HG03439 (cell line): Measurements from ENCODE around the gene DYRK4.
A peak's percentile ranks its signal among the peaks of the same experiment; 100 is the strongest.
"Not testable (repeated sequence)": the region's sequence is repeated elsewhere in the genome, so short reads cannot be mapped to it uniquely, and the experiment has no call there.

Source experiments
- ATAC-seq: cut with Tn5 transposase; IDR thresholded peaks from one replicate; pipeline ENCODE4 v1.9.1; 2021; ENCODE audit warnings: mild to moderate bottlenecking, moderate library complexity; ENCODE audit not compliant: unreplicated experiment

DYRK4 gene, protein sequence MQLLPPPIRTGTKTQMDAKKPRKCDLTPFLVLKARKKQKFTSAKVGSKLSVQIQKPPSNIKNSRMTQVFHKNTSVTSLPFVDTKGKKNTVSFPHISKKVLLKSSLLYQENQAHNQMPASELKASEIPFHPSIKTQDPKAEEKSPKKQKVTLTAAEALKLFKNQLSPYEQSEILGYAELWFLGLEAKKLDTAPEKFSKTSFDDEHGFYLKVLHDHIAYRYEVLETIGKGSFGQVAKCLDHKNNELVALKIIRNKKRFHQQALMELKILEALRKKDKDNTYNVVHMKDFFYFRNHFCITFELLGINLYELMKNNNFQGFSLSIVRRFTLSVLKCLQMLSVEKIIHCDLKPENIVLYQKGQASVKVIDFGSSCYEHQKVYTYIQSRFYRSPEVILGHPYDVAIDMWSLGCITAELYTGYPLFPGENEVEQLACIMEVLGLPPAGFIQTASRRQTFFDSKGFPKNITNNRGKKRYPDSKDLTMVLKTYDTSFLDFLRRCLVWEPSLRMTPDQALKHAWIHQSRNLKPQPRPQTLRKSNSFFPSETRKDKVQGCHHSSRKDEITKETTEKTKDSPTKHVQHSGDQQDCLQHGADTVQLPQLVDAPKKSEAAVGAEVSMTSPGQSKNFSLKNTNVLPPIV

DNA sequence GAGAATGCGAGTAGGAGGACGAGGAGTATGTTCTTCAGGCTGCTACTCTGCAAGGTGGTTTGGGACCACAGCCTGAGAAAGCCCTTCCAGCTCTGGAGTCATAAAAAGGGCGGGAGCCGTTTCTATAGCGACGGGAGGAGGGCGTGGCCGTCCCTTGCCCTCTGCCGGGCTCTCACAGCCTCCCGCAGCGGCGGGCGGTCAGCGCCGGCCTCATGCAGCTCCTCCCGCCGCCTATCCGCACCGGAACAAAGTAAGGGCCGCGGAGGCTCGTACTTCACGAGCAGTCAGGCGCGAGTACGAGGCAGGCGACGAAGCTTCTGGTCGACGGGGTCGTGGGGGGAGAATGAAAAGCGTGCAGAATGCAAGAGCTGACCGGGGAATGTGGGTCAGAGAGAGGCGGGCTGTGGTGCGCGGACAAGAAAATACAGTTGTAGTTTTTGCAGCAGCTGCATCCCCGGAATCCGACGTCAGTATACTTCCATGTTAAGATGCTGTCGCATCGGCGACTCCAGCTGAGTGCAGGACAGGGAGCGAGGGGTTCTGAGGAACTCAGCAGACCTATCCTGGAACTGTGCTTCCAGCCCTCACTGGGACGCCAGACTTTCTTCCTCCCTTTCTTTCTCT, at the start of gene DYRK4:
Gene DYRK4 (plus strand): TSS at position 175 of the 624 bp plus-strand sequence. CDS start 38 bp downstream, at position 213.
- no peak for ATAC-seq

DNA sequence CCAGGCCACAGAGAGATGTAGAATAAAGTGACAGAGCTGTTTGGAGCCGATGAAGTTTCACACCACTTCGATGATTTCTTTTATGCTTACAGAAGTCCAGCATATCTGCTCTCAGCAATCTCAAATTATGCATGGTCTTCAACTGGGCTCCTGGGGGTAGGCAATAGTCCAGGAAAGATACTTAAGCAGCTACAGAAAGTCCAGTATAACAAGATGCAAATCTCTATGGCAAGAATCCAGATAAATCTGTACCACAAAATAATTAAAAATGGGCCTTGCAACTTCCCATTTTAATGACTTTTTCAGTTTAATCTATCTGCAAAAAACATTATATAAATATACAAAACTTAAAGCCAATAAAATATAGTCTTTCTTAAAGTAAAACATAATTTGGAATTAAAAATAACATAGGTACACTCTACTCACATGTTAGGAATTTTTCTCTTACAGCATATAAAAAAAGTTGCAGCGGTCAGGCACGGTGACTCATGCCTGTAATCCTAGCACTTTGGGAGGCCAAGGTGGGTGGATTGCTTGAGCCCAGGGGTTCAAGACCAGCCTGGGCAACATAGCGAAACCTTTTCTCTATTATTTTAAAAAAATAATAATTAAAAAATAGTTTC, 43.8 kb upstream of the DYRK4 start:
- ATAC-seq = no peak

DNA sequence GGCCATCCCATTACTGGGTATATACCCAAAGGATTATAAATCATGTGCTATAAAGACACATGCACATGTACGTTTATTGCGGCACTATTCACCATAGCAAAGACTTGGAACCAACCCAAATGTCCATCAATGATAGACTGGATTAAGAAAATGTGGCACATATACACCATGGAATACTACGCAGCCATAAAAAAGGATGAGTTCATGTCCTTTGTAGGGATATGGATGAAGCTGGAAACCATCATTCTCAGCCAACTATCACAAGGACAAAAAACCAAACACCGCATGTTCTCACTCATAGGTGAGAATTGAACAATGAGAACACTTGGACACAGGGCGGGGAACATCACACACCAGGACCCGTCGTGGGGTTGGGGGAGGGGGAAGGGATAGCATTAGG, 38.6 kb upstream of the DYRK4 start:
- ATAC-seq = not testable (repeated sequence)

DNA sequence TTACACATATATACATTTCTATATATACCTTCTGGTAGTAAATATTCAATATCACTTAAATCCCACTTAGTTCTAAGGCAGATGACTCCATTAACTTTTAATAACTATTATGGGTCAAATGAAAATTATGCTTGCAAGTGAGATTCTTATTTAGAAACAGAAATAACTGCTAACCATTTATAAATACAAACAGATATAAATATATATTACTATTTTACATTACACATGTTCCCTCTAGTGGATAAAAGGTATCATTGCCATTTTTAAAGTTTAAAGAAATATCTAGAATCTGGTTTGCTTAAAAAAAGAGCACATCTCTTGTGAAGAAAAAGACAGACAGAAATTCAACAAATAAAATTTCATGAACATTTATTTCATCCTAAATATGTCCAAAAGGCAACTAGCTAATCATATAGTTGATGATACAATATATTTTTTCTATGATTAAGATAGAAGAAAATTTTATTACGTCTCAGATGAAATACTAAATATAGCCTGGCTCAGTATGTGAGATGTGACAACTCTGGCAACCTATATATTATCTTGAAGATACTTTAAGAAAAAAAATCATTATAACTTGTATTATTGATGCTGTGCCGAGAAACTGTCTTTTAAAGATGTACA, 35.0 kb upstream of the DYRK4 start:
- ATAC-seq = no peak

DNA sequence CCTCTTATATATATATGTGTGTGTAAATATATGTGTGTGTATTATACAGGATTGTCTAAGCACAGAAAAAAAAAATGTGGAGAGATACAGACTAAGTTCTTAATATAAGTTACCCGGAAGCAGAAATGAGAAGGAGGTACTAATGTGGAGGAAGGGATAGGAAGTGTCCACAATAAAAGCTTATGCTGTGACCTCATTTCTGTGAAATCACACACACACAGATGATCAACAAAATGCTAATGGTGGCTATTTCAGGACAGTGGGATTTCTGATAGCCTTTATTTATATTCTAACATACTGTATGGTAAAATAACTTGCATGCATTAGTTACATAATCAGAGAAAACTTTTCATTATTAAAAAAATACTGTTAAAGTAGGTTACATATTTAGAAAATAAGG, 31.8 kb upstream of the DYRK4 start:
- no peak for ATAC-seq

DNA sequence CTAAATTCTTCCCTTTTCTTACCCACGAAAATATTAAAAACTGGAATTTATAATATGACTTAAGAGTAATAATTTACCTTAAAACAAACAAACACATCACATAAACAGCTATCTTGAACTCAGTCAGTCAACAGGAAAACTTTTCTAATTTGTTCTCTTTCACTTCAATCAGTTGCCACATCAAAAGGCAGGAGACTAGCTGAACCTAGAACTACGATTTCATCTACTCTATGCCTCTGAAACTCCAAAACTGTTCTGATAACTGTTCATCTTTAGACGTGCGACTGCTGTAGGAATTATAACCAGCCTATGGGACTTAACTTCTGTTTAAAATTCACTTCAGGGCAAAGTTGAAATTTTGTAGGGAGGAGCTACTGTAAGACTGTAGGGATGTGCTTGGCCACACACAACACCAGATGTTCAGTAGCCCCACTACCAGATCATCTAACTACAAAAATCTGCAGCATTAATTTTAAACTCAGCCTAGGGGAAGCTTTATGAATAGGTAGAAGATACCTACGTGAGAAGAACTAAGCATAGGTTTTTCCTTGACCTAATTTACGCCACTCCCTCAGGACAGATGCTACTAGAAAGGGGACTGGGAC, 30.9 kb upstream of the DYRK4 start:
- ATAC-seq = no peak

DNA sequence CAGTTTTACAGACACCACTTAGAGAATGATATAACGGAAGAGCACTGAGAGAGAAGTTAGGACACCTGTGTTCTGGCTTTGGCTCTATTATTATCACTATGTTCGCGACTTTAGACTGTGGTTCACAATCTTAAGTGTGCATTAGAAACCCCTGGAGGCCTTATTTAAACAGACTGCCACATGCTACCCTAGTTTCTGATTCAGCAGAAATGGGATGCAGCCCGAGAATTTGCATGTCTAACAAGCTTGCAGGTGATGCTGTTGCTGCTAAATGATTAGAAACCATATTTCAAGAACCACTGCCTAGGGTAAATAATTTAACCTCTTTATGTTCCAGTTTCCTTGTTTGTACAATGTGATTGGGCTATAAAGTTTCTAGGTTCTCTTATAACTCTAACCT, 26.9 kb upstream of the DYRK4 start:
- peak; percentile 28 for ATAC-seq

DNA sequence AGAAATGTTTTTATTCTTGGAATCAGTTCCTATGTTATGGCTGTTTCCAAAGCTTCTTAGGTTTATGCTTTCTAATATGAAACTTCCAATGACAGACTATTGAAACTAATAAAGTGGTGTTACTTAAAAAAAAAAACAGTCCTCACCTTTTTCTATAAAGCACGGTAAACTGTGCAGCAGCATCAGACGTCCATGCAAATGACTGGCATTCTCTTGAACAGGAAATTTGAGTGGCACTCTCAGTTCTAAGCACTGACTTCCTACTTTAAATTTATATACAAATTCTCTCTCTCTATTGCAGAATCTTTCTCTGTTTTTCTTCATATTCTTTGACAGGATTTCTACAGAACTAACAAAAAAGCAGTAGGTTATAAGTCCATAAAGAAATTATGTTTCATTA, 26.1 kb upstream of the DYRK4 start:
- no peak for ATAC-seq

DNA sequence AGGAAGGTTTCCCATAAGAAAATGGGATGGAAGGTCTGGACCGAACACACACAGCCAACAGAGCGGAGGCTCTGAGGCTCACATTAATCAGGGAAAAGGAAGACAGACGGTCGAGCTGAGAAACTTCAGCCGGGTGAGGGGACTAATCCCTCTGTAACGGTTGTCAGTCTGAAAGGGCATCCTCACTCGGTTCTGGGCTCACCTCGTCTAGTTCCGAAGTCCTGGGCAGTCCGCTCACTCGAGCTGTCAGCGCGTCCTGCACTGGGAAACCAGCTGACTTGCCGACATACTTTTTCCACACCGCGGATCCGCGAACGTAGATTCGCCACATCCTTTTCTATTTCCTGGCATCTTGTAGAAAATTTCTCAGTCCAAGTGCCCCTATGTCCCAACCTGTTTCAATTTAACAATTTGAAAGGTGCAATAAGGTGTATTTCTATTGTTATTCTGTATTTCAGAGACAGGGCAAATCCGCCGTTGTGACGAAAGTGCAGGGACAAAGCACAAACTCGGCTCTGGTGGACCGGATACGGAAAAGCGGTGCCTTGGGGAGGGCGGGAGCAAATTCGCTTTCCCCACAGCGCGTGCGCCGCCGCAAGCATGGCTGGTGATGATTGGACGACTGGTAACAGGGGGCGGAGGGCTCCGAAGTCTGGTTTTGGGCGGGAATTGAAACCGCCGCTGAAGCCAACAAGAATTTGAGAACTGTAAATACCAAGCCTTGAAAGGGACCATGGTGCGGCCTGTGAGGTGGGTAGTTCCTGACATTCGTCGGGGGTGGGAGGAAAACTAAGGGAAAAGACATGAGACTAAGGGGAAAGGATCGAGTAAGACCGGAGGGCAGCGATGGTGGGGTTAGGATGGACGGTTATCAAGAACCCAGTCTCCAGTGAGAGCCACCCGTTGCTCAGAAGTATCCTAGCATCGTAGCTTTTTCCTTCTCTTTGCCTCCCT, 23.5 kb upstream of the DYRK4 start, which contains the start of gene RAD51AP1:
Gene RAD51AP1 (plus strand): TSS at position 684 of the 954 bp plus-strand sequence. CDS start 50 bp downstream, at position 734.
- ATAC-seq = peak; percentile 81

DNA sequence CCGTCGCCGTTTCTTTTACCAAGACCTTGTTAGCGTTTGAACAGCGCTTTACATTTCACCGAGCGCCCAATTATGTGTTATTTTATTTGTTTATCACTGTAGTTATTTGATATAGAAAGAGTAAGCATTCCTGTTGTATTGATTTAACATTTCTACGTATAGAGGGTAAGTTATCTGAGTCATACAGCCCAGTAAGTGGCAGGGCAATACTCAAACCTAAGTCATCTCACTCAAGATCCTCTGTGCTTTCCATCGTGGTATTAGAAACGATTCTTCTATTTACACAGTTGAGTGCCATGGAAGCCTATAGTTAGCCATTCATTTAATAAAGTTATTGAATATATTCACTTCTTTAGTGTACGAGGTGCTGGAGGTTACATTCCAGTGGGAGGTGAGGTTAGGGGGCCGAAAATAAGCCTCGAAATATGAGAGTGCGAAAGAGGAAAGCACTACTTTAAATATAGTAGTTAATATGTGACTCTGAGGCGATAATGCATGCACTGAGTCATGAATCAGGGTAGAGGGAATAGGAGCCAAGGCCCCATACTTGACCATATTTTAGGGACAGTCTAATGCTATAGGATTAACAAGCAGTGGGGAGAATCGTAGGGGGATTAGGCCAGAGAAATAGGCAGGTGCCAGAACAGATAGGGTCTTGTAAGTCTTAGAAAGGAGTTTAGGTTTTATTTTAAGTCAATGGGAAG, 22.7 kb upstream of the DYRK4 start:
- ATAC-seq = no peak

DNA sequence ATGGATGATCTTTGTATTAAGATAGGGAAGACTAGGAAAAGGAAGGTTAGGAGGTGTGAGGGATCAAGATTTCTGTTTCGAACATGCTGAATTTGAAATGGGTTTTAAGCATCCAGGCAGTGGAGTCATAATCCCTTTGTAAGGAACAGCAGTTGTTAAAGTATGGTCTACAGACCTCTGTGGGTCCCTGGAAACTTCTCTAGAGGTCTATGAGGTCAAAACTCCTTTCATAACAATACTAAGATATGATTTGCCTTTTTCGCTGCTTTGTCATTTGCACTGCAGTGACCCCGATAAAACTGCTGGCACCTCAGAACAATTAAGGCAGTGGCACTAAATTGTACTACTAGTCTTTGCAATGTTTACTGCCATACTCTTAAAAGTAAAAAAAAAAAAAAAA, 21.8 kb upstream of the DYRK4 start:
- ATAC-seq = no peak

DNA sequence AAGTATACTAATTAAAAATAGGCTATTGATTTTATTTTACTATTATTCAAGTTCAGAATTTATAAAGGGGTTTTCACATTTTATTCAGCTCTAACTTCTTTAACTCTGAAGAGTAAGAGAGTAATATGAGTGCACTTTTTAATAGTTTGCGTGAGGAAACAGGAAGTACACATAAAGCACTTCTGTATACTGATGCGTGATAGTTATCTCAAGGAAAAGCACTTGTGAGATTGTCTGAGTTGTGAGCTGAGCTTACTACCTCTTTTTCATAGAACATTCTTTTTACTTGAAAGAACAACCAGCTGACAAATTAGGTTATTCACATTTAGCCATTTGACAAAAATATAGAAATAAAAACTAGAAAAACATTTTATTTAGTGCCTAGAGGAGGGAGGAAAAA, 21.4 kb upstream of the DYRK4 start:
- no peak for ATAC-seq

DNA sequence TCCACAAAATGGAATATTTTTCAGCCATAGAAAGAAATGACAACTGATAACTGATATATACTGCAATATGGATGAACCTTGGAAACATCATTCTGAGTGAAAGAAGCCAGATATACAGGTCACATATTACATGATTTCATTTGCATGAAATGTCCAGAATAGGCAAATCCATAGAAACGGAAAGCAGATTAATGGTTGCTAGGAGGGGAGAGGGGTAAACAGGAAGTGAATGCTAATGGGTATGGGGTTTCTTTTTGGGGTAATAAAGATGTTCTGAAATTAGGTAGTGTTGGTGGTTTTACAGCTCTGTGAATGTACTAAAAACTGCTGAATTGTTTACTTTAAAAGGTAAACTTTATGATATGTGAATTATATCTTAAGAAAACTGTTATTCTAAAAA, 16.8 kb upstream of the DYRK4 start:
- ATAC-seq = no peak

DNA sequence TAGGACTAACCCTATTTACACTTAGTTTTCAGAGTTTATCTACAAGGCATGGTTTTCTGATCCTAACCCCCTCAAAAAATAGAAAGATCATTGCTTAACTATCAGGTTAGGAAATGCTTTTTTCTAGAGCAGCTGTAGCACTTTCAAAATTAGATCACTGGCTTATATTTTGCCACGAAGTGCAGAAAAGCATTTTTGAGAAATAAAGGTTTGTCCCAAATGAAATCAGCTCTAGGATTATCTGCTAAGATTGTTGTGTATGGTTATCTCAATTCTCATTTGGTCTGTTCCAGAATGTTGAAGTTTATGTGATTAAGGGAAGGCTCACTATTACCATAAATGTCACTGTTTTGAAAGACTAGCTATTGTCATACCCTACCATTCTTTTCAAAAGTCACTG, 9.8 kb upstream of the DYRK4 start:
- no peak for ATAC-seq

DNA sequence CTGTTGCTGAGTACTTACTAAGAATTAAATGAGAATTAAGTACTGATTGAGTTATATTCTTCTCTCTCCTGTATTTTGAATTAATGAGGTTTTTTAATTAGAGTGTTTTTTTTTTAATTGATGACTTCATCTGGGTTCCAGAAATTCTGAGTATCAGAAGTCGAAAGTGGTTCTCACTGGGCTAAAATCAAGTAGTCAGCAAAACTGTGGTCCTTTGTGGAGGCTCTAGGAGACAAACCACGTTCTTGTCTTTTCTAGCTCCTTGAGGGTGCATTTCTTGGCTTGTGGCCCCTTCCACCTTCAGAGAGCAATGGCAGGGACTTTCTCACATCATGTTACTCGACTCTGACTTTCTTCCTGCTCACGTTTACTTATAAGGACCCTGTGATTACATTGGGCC, 8.1 kb upstream of the DYRK4 start:
- no peak for ATAC-seq

DNA sequence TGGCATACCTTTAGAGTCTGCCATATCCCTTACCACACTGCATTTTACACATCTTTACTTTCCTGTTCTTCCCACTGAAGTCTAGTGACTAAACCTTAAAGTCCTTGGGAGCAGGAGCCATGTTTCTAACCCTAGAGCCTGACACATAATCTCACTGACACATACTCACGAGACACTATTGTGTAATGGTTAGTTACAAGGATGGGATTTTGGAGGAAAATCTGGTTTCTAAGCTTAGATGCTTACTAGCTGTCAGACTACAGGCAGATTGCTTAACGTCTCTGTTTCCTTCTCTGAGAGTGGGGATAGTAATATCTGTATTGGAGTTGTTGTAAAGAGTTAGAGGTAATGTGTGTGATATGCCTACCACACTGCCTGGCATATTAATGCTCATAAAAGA, 6.2 kb upstream of the DYRK4 start:
- ATAC-seq = no peak

DNA sequence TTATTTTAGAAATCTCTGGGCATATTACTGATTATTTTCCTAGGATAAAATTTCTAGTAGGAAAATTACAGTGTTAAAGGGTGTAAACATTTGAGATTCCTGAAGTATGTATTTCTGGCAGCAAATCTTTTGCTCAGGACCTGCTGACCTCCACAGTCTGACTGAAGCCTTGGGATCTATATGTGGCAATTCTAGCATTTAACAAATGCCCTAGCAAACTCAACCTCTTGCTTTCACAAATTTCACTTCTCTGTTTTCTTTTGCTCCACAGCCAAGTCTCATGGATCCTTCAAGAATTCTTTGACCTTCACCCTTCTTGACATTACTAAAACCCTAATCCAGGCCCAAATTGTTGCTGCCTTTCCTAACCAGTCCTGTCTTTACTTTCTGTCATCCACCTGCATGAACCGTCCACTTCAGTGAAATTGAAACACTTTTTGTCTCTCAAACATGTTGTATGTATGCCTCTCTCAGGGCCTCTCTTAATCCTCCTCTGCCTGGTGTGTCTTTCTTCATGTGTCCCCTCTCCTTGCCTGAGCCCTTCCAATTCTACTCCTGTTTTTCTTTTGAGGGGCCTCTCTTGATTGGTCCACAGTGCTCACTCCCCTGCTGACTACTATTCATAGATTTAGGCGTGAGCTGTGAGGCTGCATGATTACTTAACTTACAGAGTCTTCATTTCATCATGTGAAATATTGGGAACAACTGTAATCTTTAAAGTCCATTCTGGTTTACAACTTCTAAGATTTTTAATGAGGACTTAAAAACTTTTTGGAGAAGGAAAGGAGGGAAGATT, 5.1 kb upstream of the DYRK4 start:
- no peak for ATAC-seq

DNA sequence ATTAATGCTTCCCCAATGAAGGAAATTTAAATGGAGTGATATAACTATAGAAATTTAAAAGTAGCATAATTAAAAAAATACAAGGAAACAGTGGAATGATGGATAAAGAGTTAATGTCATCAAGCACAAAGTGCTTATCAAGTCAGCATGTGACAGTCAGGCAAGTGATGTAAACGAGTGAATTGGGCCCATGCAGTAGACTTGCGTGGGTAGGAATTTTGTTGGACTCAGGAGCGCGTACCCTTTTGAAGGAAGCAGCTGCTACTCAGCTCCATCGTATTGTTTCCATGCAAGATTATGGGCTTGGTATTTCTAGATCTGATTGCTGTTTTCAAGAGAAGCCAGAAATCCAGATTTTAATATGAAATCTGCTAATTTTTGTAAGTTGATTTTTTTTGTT, 4.4 kb upstream of the DYRK4 start:
- ATAC-seq = no peak
